Stimulated activated CD8-positive, alpha-beta memory T cell treated with anti-CD3 and anti-CD28 coated beads, Interleukin-12 subunit alpha, Interleukin-12 subunit beta, amount 100 ng/mL, for 4 hours (primary cell): ENCODE results near the gene CLEC14A.

ENCODE experiments used
- DNase-seq: peaks from one replicate; pipeline ENCODE4 v3.0.0-alpha.2; 2020; ENCODE audit warnings: low read depth

The CLEC14A gene

GRCh38 chr14:38205949-38206665 is 49.8 kb downstream of the CLEC14A start:
- DNase-seq = no peak

- no peak for DNase-seq
These were observed 50.6 kb downstream of the CLEC14A start for GRCh38 chr14:38205119-38205813.

GRCh38 chr14:38204719-38205115 is 51.2 kb downstream of the CLEC14A start:
- no peak for DNase-seq
